Motor neuron (in vitro differentiated cells): Measurements from ENCODE around the gene SHROOM3. TPM values are rescaled to one million over a fixed set of nuclear protein-coding genes. Genes with fewer than 3 reads are reported as not detected.
"Not testable (repeated sequence)": the region's sequence is repeated elsewhere in the genome, so short reads cannot be mapped to it uniquely, and the experiment has no call there.

Experiments
- ATAC-seq, 8 experiments: fragments of 200-7000 bp; cut with Tn5 transposase; replicated peaks in 6 of 8; 2 replicates each; pipeline ENCODE4 v1.8.0; 2021; ENCODE audit warnings: mild to moderate bottlenecking in 8 of 8, moderate library complexity in 8 of 8
- H3K27ac ChIP-seq, 2 donors: fragments of 250-450 bp; sonication (Bioruptor Pico); 2 replicates each; pipeline ENCODE4 v1.9.0; 2021; ENCODE audit warnings: antibody characterized with exemption in 2 of 2, mild to moderate bottlenecking in 2 of 2, moderate library complexity in 1 of 2
- H3K4me1 ChIP-seq, 2 donors: fragments of 250-450 bp; sonication (Bioruptor Pico); replicated peaks in 1 of 2; 2 replicates each; pipeline ENCODE4 v1.6.1; 2021; ENCODE audit warnings: antibody characterized with exemption in 2 of 2, mild to moderate bottlenecking in 2 of 2, moderate library complexity in 1 of 2
- H3K4me3 ChIP-seq, 5 donors: fragments of 250-450 bp; sonication (Bioruptor Pico); 2 replicates each; pipeline ENCODE4 v1.9.0; 2021; ENCODE audit warnings: antibody characterized with exemption in 5 of 5, mild to moderate bottlenecking in 5 of 5, moderate library complexity in 4 of 5
- WGBS, 10 experiments: fragments of 450-650 bp; shearing (Covaris generic); methylation state at CpG; one replicate each; pipeline ENCODE4 v1.0.0; 2022; 5-methylcytosine and 5-hydroxymethylcytosine counted together
- in situ Hi-C, 9 experiments: fragments of 400-800 bp; cut with MboI; loops; one replicate each; pipeline ENCODE4 v1.15.0; 2021; ENCODE audit warnings: low sequenced_read_pairs in 9 of 9, low pct_unique_long_range_greater_than_20kb in 2 of 9; ENCODE audit not compliant: unreplicated experiment in 9 of 9
- total RNA-seq, 8 experiments: library from RNA; unstranded; fragments of 300-600 nt; gene quantifications; 2 replicates each; pipeline versions ENCODE4 v1.2.3 to v1.2.4, GENCODE V29; 2022

SHROOM3 gene
- total RNA-seq, 8 experiments from 2014 or later, result 0.49 to 51.0 (median 7.9) TPM

DNA sequence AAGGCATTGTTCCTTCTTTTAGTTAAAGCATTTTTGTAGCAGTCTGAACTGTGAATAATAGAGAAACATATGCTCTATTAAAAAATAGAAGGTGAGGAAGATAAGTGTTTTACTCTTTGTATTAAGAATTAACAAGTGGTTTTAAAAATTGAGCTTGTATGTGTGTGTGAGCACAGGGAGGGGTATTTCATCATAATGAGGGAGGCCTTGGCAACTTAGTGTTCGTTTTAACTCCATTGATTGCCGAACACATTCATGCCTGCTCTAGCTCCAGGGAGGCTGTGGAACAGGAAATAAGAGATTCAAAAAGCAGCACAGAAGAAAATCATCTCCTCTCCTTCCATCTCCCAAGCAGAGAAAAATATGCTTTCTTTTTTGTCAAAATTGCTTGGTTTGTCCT is 14.8 kb downstream of the SHROOM3 start:
- ATAC-seq, result peak in 6 of 8 experiments; percentile 42 to 76 (median 62)
- H3K27ac ChIP-seq, result no peak overlapping the region
- peaks cover 12 to 13% of the 10 kb centered on the region in 2 donors for H3K4me1 ChIP-seq
- in situ Hi-C loops, result no loop called here
- 0 to 92% (median 7%) methylated on average over 1 to 2 of the region's 2 CpGs; no CpG with 5 or more reads in 2 of the 10 experiments for WGBS, 10 experiments
- no peak overlapping the region for H3K4me3 ChIP-seq

DNA sequence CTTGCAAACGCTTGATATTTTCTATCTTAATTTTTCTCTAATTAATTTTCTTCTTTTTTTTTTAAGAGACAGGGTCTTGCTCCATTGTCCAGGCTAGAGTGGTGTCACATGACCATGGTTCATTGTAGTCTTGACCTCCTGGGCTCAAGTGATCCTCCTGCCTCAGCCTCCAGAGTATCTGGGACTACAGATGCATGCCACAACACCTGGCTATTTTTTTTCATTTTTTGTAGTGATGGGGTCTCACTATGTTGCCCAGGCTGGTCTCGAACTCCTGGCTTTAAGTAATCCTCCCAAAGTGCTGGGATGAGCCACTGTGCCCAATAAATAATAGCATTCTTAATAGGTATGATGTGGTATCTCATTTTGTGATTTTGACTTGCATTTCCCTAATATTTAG is 18.2 kb downstream of the SHROOM3 start:
- ATAC-seq, result no peak
- in situ Hi-C loops, result no loop called here
- Histone ChIP-seq H3K4me1 (peaks cover 4 to 13% of the 10 kb centered on the region in 2 donors), H3K27ac (no peak overlapping the region), H3K4me3 (no peak overlapping the region)
- 35 to 100% (median 84%) methylated on average over 1 to 2 of the region's 2 CpGs for WGBS, 10 experiments

DNA sequence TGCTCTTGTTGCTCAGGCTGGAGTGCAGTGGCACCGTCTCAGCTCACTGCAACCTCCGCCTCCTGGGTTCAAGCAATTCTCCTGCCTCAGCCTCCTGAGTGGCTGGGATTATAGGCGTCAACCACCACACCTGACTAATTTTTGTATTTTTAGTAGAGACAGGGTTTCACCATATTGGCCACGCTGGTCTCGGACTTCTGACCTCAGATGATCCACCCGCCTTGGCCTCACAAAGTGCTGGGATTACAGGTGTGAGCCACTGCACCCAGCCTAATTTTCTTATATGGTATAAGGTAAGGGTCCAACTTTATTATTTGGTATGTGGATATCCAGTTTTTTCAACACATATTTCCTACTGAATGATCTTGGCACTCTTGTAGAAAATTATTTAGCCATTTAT is 19.0 kb downstream of the SHROOM3 start:
- in situ Hi-C loops, H3K4me3 ChIP-seq, ATAC-seq, H3K27ac ChIP-seq: not testable (repeated sequence)
- peaks cover 6 to 19% of the 10 kb centered on the region in 2 donors for H3K4me1 ChIP-seq
- 83 to 100% (median 98%) methylated on average over 1 to 4 of the region's 6 CpGs; no CpG with 5 or more reads in 4 of the 10 experiments for WGBS, 10 experiments

DNA sequence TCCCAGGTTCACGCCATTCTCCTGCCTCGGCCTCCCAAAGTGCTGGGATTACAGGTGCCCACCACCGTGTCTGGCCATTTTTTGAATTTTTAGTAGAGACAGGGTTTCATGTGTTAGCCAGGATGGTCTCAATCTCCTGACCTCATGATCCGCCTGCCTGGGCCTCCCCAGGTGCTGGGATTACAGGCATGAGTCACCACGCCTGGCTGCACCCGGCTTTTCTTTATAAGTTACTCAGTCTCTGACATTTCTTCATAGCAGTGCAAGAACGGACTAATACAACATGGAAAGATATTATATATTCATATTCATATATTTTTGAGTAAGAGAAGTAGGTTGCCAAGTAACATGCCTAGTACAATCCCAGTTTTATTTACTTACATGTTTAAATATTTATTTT is 22.9 kb downstream of the SHROOM3 start:
- Histone ChIP-seq H3K27ac (no peak overlapping the region), H3K4me3 (no peak overlapping the region), H3K4me1 (peaks cover 11 to 15% of the 10 kb centered on the region in 2 donors)
- in situ Hi-C loops, result no loop called here
- no peak for ATAC-seq
- 69 to 100% (median 83%) methylated on average over 1 to 7 of the region's 7 CpGs; no CpG with 5 or more reads in 3 of the 10 experiments for WGBS, 10 experiments

DNA sequence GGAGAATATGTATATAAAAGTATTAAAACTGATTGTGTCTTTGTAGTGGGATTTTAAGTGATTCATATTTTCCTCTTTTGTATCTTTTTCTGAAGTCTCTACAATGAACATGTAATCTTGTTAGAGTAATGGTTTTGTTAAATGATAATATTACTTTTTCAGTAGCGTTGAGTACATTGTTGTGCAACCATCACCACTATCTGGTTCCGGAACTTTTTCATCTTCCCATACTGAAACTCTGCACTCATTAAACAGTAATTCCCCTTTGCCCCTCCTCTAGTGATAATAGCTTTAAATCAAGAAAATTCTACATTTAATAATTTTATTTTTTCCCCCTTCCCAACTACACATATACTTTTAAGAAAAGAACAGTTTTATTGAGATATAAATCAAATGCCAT is 23.3 kb downstream of the SHROOM3 start:
- no peak for ATAC-seq
- in situ Hi-C loops, result no loop called here
- Histone ChIP-seq H3K4me3 (no peak overlapping the region), H3K4me1 (peaks cover 11 to 15% of the 10 kb centered on the region in 2 donors), H3K27ac (no peak overlapping the region)
- WGBS, 10 experiments, result 51 to 100% (median 85%) methylated on average over 1 to 2 of the region's 2 CpGs; no CpG with 5 or more reads in 1 of the 10 experiments

DNA sequence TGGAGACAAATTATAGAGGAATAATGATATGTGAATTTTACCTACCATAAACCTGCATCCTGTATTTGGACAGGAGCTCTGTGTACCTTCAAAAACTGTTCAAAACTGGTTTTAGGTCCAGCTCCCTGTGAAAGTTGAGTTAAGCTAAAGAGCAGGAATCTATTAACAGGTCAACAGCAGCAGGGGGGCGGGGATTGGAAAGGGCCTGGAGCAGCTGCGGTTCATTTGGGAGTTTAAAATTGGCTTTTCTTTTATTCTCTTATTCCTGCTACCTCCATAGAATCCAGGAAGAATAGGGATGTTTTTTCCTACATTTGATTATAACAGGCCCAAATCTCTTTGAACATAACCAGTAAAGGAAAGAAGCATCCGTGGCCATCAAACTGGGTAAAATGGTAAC is 23.8 kb downstream of the SHROOM3 start:
- in situ Hi-C loops, result no loop called here
- peaks cover 11 to 15% of the 10 kb centered on the region in 2 donors for H3K4me1 ChIP-seq
- WGBS, 10 experiments, result 0 to 34% (median 13%) methylated on average over 1 to 3 of the region's 3 CpGs; no CpG with 5 or more reads in 3 of the 10 experiments
- peak overlapping the region; percentile 68 to 84 for H3K27ac ChIP-seq
- peak overlapping the region in 4 of 5 donors; percentile 3 to 15 (median 10) for H3K4me3 ChIP-seq
- peak in 5 of 8 experiments; percentile 16 to 40 (median 31) for ATAC-seq

DNA sequence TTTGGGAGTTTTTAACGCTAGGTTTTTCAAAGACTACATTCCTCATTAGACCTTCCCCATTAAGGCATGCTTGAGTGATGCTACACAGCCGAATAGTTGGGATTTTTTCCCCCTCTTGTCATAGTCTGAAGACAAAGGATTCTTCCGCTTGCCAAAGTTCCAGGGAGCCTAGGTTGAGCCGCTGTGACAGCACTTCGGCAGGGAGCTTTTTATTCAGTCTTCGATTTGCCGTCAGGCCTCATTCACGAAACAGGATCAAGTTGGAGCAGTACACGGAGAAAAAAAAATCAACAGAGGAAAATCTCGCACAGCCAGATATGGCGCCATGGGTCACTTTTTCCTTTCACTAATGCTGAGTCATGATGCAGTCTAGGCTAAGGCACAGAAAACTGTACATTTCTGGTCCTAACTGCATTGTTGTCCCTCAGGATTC is 24.3 kb downstream of the SHROOM3 start:
- 0 to 65% (median 6%) methylated on average over 1 to 11 of the region's 11 CpGs; no CpG with 5 or more reads in 1 of the 10 experiments for WGBS, 10 experiments
- peak overlapping the region; percentile 1 to 15 (median 8) for H3K4me3 ChIP-seq
- ATAC-seq, result peak in 5 of 8 experiments; percentile 91 to 98 (median 94)
- H3K27ac ChIP-seq, result peak overlapping the region; percentile 68 to 84
- peaks cover 11 to 15% of the 10 kb centered on the region in 2 donors for H3K4me1 ChIP-seq
- in situ Hi-C loops, result no loop called here

DNA sequence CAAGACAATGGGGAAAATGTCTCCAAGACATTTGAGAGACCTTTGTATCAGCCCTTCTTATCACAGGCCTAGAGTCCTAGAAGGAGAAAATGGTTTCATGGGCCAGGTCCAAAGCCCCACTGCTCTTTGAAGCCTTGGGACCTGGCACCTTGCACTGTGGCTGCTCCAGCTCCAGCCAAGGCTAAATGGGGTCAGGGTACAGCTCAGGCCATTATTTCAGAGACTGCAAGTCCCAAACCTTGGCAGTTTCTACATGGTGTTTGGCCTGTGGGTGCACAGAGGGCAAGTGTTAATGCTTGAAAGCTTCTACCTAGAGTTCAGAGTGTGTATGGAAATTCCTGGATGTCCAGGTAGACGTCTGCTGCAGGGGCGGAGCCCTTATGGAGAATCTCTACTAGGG is 28.5 kb downstream of the SHROOM3 start:
- H3K4me1 ChIP-seq, result peaks cover 10 to 14% of the 10 kb centered on the region in 2 donors
- no peak for ATAC-seq
- in situ Hi-C loops, result no loop called here
- no peak overlapping the region for H3K4me3 ChIP-seq
- H3K27ac ChIP-seq, result no peak overlapping the region
- WGBS, 10 experiments, result 67% methylated on average over 1 of the region's 2 CpGs; no CpG with 5 or more reads in 9 of the 10 experiments

DNA sequence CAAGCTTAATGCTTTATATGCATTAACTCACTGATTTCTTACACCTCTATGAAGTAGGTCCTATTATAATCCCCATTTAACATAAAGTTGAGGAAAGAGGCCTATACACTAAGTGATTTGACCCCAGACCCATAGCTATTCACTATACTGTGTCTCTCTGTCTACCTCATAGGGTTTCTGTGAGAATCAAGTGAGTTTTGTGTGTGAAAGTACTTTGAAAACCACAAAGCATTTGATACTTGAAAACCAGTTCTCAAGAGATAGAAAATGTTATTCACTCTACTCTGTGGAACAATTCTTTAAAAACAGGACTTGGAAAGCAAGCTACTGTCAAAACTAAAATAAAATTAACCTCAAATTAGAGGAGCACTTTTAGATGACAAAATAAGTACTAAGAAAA is 35.0 kb downstream of the SHROOM3 start:
- in situ Hi-C loops, result no loop called here
- Histone ChIP-seq H3K4me1 (peaks cover 3 to 10% of the 10 kb centered on the region in 2 donors), H3K27ac (no peak overlapping the region), H3K4me3 (no peak overlapping the region)
- no peak for ATAC-seq

DNA sequence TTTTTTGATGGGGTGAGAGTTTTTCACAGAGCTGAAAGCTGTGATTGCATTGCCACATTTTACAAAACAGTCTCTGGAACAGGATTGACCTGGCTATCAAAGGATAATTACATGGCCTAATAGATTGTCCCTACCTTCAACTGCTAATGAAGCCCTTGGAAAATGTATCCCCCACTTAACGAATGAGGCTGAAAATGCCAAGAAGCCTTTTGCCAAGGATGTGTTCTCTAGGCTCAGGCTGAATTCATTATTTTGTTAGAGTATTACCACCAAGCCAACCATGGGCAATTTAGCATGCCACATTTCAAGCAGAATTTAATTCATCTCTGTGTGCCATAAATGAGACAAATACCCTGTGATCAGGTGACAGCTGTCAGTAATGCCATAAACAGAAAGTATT is 35.5 kb downstream of the SHROOM3 start:
- ATAC-seq, result no peak
- in situ Hi-C loops, result no loop called here
- Histone ChIP-seq H3K27ac (no peak overlapping the region), H3K4me3 (no peak overlapping the region), H3K4me1 (peaks cover 3 to 10% of the 10 kb centered on the region in 2 donors)
- WGBS, 10 experiments, result 38 to 100% (median 60%) methylated on average over 1 of the region's 1 CpG; no CpG with 5 or more reads in 3 of the 10 experiments

DNA sequence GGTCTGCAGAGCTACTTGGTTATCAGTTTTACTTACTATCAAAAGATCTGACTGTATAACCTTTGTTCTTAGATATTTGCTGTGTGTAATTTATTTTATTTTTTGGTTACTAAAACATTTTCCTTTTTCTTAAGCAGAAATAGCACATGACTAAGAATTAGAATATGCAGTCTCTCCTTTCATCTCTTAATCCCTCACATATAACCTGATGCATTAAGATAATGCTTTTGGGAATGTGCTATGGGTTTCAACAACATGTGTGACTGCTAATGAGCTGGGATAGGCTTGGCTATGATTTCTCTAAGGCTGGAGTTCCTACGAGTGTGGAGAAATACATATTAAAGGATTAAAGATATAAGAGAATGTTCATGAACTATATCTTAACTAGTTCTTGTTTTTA is 41.5 kb downstream of the SHROOM3 start:
- Histone ChIP-seq H3K4me3 (no peak overlapping the region), H3K27ac (no peak overlapping the region), H3K4me1 (no peaks in the 10 kb centered on the region)
- peak in 2 of 8 experiments; percentile 37 to 42 for ATAC-seq
- in situ Hi-C loops, result no loop called here
- whole genome bisulfite sequencing, 10 experiments, result 78 to 100% (median 94%) methylated on average over 1 of the region's 1 CpG; no CpG with 5 or more reads in 6 of the 10 experiments

DNA sequence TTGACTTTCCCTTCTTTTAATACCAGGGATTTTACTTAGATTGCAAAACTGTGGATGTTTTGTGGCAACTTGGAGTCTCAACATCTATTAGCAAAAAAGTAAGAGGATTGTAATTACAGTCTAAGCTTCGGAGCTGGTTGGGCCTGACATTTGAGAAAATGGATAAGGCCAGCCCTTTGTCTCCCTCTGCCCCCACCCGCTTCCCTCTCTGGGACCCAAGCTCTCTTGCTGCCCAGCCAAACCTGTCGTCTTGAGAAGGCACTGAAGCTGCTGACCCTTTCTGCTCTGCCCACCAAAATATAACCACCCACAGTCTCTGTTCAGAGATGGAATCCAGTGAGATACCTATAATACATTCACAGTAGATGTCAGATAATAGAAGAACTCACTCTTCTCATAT is 49.6 kb downstream of the SHROOM3 start:
- no peak overlapping the region for H3K4me3 ChIP-seq
- peaks cover 22 to 28% of the 10 kb centered on the region in 2 donors for H3K4me1 ChIP-seq
- in situ Hi-C loops, result no loop called here
- H3K27ac ChIP-seq, result peak overlapping the region in 1 of 2 donors; percentile 30
- no peak for ATAC-seq
- 18 to 75% (median 60%) methylated on average over 1 to 3 of the region's 3 CpGs; no CpG with 5 or more reads in 5 of the 10 experiments for WGBS, 10 experiments

DNA sequence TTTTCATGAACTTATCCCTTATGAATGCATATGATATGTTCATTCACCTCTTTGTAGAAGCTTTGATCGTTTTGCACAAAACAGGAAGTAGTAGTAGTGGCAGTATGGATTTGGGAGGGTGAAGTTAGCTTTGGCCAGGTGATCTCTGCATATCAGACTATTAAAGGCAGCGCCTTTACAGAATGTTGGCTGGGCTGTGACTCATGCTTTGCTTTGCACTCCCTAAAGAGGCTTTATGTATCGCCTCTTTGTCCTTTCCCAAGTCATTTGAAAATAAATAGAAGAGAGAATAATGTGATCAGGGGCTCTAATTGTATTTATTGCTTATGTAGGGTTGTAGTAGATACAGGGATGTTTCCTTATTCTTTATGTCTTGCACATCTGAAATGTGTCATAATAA is 50.4 kb downstream of the SHROOM3 start:
- Histone ChIP-seq H3K27ac (no peak overlapping the region), H3K4me1 (peaks cover 28% of the 10 kb centered on the region in 2 donors), H3K4me3 (no peak overlapping the region)
- in situ Hi-C loops, result no loop called here
- WGBS, 10 experiments, result 0 to 60% (median 31%) methylated on average over 1 to 2 of the region's 3 CpGs; no CpG with 5 or more reads in 1 of the 10 experiments
- ATAC-seq, result peak in 7 of 8 experiments; percentile 28 to 83 (median 72)
